ENCODE measurements around the gene P3H1. TPM values are rescaled to one million over a fixed set of nuclear protein-coding genes. Genes with fewer than 3 reads are reported as not detected.
"Not testable (repeated sequence)": the region's sequence is repeated elsewhere in the genome, so short reads cannot be mapped to it uniquely, and the experiment has no call there.

Gene P3H1
- total and polyA plus RNA-seq, 7 donors = 2.9 to 8.5 (median 5.7) TPM

DNA sequence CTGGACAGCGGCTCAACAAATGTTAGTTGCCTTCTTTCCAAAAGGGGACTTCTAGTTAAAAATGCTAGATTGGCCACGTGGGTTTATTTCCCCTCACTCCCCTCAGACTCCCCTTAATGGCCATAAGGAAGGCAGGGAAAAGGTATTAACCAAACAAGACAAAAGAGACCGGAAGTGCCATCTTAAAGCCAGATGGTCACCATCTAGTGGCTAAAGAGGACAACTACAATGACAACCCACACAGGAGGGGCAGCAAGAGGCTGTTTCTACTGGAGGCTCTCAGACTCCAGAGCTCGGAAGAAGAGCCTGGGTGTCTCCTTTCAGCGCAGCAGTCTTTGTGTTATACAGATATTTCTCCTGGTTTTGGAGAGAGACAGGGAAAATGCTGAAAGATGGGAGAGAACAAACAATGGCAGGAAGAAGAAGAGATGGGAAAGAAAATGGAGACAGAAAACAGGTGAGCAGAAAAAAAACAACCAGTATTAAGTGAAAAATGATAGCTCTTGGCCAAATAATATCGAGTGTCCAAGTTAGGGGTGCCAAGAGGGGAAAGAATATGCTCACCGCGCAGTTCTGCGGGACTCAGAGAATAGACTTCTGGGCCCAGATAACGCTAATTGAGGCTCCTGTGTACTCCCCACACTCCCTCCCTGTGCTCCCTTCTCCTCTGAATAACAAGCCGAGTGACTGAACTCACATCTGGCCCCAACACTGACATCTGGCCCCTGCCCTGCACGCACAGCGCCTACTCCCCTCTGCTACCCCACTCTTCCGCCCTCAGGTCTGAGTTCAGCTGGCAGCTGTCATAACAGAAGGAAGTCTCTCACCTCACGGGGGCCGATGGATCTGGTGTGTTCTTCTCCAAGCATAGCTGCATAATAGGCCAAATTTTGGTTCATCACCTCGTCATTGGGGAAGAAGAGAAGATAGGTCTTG, 9.6 kb downstream of the P3H1 start:
- Histone ChIP-seq H3K27ac (no peak overlapping the region), H3K36me3 (ENCODE audit: insufficient read depth in 1 of 2, low read depth in 1 of 2) (peaks cover 14 to 93% of the 10 kb centered on the region in 2 donors), H3K27me3 (ENCODE audit: insufficient read depth in 3 of 3, low read length in 2 of 3) (no peaks in the 10 kb centered on the region), H3K9me3 (no peaks in the 10 kb centered on the region), H3K4me1 (no peaks in the 10 kb centered on the region), H3K4me3 (no peak overlapping the region)
- 71 to 74% (median 72%) methylated on average over 17 of the region's 17 CpGs for WGBS, 3 donors
- DNase-seq (no peak), ATAC-seq (peak; percentile 40 to 82 (median 76))
- TF ChIP-seq CTCF (IDR thresholded peaks at IDR 0.05) = peak; percentile 68
- intact Hi-C loops (cut with DNase I) = loop anchor here in 1 of 2 donors (10.0 kb wide), 1 partner anchor 412 kb away; no protein-coding TSS in a partner anchor

DNA sequence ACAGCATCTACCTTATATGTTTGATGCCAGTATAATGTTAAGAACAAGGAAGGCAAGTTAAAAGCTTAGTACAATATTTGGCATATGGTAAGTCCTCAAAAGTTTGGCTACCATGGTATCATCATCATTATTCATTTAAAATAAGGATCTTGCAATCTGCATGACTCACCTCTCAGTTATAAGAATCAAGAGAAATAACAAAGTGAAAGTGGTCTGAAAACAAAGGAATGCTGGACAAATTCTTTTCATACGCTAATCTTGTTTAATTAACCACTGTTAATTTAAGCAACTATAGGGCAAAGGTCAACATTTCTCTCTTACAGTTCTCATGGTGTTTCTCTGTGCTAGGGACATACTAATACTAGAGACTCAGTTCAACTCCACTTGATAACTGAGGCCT, 13.8 kb downstream of the P3H1 start:
- ATAC-seq (no peak), DNase-seq (no peak)
- H3K27ac ChIP-seq = no peak overlapping the region
- H3K36me3 ChIP-seq (ENCODE audit: insufficient read depth in 1 of 2, low read depth in 1 of 2) = peaks cover 14 to 88% of the 10 kb centered on the region in 2 donors
- H3K9me3 ChIP-seq = no peaks in the 10 kb centered on the region
- H3K4me1 ChIP-seq = no peaks in the 10 kb centered on the region
- H3K27me3 ChIP-seq (ENCODE audit: insufficient read depth in 3 of 3, low read length in 2 of 3) = no peaks in the 10 kb centered on the region
- 82 to 88% (median 86%) methylated on average over 1 of the region's 1 CpG for WGBS, 3 donors
- no peak overlapping the region for H3K4me3 ChIP-seq
- intact Hi-C loops (cut with DNase I) = loop anchor here in 1 of 2 donors (10.0 kb wide), 1 partner anchor 408 kb away; no protein-coding TSS in a partner anchor
- TF ChIP-seq CTCF (IDR thresholded peaks at IDR 0.05) = no peak

GRCh38 chr1:42752284-42752683, 14.5 kb downstream of the P3H1 start:
- no peak overlapping the region for H3K4me3 ChIP-seq
- intact Hi-C loops (cut with DNase I) = loop anchor here in 1 of 2 donors (10.0 kb wide), 1 partner anchor 407 kb away; no protein-coding TSS in a partner anchor
- DNase-seq (no peak), ATAC-seq (no peak)
- H3K9me3 ChIP-seq = no peaks in the 10 kb centered on the region
- no peaks in the 10 kb centered on the region for H3K27me3 ChIP-seq (ENCODE audit: insufficient read depth in 3 of 3, low read length in 2 of 3)
- TF ChIP-seq CTCF (IDR thresholded peaks at IDR 0.05) = no peak
- no peaks in the 10 kb centered on the region for H3K4me1 ChIP-seq
- H3K36me3 ChIP-seq (ENCODE audit: insufficient read depth in 1 of 2, low read depth in 1 of 2) = peaks cover 11 to 88% of the 10 kb centered on the region in 2 donors
- no peak overlapping the region for H3K27ac ChIP-seq
- WGBS, 3 donors = 93 to 94% (median 94%) methylated on average over 6 of the region's 6 CpGs

GRCh38 chr1:42751511-42752070, 15.2 kb downstream of the P3H1 start:
- peaks cover 7 to 87% of the 10 kb centered on the region in 2 donors for H3K36me3 ChIP-seq (ENCODE audit: insufficient read depth in 1 of 2, low read depth in 1 of 2)
- intact Hi-C loops (cut with DNase I) = loop anchor here in 1 of 2 donors (10.0 kb wide), 1 partner anchor 407 kb away; no protein-coding TSS in a partner anchor
- not testable (repeated sequence) for DNase-seq; ATAC-seq; H3K9me3 ChIP-seq; H3K27ac ChIP-seq; H3K27me3 ChIP-seq (ENCODE audit: insufficient read depth in 3 of 3, low read length in 2 of 3); H3K4me1 ChIP-seq; H3K4me3 ChIP-seq
- WGBS, 3 donors = 94 to 98% (median 94%) methylated on average over 7 to 8 of the region's 8 CpGs

DNA sequence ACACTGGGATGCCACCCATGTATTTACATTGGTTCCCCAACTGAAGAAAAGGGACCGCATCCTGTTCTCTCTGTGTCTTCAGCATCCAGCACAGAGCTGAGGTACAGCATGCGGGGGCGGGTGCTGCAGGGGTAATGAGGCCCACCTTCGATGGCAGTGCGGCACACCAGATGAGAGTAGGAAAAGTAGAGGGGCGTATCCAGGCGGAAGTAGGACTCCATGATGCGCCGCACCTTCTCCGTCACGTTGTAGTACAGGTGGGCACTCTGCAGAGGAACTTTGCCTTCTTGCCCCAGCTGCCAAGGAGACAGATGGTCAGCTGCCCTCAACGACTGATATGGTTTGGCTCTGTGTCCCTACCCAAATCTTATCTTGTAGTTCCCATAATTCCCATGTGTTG, 16.8 kb downstream of the P3H1 start:
- Histone ChIP-seq H3K36me3 (ENCODE audit: insufficient read depth in 1 of 2, low read depth in 1 of 2) (peaks cover 3 to 81% of the 10 kb centered on the region in 2 donors), H3K9me3 (no peaks in the 10 kb centered on the region), H3K4me1 (no peaks in the 10 kb centered on the region), H3K27me3 (ENCODE audit: insufficient read depth in 3 of 3, low read length in 2 of 3) (no peaks in the 10 kb centered on the region), H3K4me3 (no peak overlapping the region), H3K27ac (no peak overlapping the region)
- TF ChIP-seq CTCF (IDR thresholded peaks at IDR 0.05) = no peak
- DNase-seq (no peak), ATAC-seq (no peak)
- intact Hi-C loops (cut with DNase I) = loop anchor here in 1 of 2 donors (10.0 kb wide), 1 partner anchor 405 kb away; no protein-coding TSS in a partner anchor
- WGBS, 3 donors = 91 to 95% (median 94%) methylated on average over 12 of the region's 12 CpGs

Data from psoas muscle (tissue), 8 donors.